Heart left ventricle (tissue), 13 donors: ENCODE results near the gene PHGDH.
"Not testable (repeated sequence)": the region's sequence is repeated elsewhere in the genome, so short reads cannot be mapped to it uniquely, and the experiment has no call there.

Experiments used
- POLR2A ChIP-seq, 2 donors: fragments of 450-650 bp; IDR thresholded peaks; one replicate each; pipeline ENCODE4 v1.6.1; 2017; ENCODE audit warnings: antibody characterized with exemption in 2 of 2, mild to moderate bottlenecking in 2 of 2, moderate library complexity in 2 of 2
- TF ChIP-seq, protein P1 (sequence below), 12 donors: fragments of 200-600 bp; sonication (generic) in 4 of 12; IDR thresholded peaks; one replicate each; pipeline versions ENCODE4 v1.5.0 to v1.8.0; 2018 to 2022; ENCODE audit warnings: antibody characterized with exemption in 12 of 12, mild to moderate bottlenecking in 5 of 12
- donor health status: ischemic (EF 13 %, LVEDD 7.1; RV severe dilation, severe dysfunction).
- donor health status: DM: no; HTN: yes; CAD: no.
- donor health status: DM: no; HTN: no; CAD: no.
- donor health status: ischemic (EF 25% LVEDD 6.9; RV normal size, moderate dysfunction).
- donor health status: ischemic (EF 25% LVEDD 5.7; RV mildly dilated, moderate dysfunction).
- donor health status: ischemic (EF 35%, LVEDD 5.7; RV mildly dilated, moderate dysfunction).
- donor health status: nonischemic (EF 11% LVEDD 7.7; RV severe dilation, severe dysfunction).
- donor health status: DM: yes; HTN: yes; CAD: no.
- donor health status: PGD.
- donor health status: ischemic (EF 29% LVEDD 5.4; RV normal size, mild dysfunction).
- donor health status: nonischemic (EF 23%, LVEDD 6.1; RV moderate dilation, normal function).

DNA sequence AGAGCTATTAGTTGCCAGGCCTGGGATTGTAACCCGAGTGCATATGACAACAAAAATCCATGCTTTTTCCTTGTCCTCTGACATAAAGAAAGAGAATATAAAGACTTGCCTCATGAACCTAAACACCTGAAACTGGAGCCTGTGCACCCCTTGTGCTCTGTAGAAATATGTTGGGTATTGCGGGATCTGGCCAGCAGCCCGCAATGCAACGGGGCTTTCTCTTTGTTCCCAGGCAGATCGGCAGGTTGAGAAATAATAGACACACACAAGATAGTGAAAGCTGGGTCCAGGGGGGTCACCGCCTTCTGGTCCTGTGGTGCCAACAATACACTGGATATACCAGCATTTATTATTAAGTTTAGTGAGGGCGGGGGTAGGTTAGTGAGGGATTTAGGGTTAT lies 74.3 kb downstream of the PHGDH start:
- not testable (repeated sequence) for TF ChIP-seq POLR2A (IDR thresholded peaks at IDR 0.05)
- TF ChIP-seq, protein P1, sequence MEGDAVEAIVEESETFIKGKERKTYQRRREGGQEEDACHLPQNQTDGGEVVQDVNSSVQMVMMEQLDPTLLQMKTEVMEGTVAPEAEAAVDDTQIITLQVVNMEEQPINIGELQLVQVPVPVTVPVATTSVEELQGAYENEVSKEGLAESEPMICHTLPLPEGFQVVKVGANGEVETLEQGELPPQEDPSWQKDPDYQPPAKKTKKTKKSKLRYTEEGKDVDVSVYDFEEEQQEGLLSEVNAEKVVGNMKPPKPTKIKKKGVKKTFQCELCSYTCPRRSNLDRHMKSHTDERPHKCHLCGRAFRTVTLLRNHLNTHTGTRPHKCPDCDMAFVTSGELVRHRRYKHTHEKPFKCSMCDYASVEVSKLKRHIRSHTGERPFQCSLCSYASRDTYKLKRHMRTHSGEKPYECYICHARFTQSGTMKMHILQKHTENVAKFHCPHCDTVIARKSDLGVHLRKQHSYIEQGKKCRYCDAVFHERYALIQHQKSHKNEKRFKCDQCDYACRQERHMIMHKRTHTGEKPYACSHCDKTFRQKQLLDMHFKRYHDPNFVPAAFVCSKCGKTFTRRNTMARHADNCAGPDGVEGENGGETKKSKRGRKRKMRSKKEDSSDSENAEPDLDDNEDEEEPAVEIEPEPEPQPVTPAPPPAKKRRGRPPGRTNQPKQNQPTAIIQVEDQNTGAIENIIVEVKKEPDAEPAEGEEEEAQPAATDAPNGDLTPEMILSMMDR (IDR thresholded peaks at IDR 0.05): not testable (repeated sequence)
